ENCODE results near the gene ZSWIM3. TPM values are rescaled to one million over a fixed set of nuclear protein-coding genes. Genes with fewer than 3 reads are reported as not detected.

Gene ZSWIM3
- total and polyA plus RNA-seq, 2 of the 13 experiments (the other 11 are each of a cell fraction or from before 2014, with no cell fraction given) = 5.2 to 5.8 TPM

GRCh38 chr20:45863543-45864470 is 6.4 kb downstream of the ZSWIM3 start (continued):
- no peak for TF ChIP-seq ZNF776 (CRISPR knock-in tag; IDR thresholded peaks at IDR 0.05)
- 0 out of 2 replicates have a peak, but pooled peaks have one; percentile 49 for TF ChIP-seq KDM5A (IDR thresholded peaks at IDR 0.05; ENCODE audit: borderline replicate concordance, low read length)
- TF ChIP-seq ZSCAN29 (CRISPR knock-in tag; conservative IDR thresholded peaks at IDR 0.05) = no peak
- no peak for TF ChIP-seq NR2F1 (CRISPR knock-in tag; IDR thresholded peaks at IDR 0.05)
- peak; percentile 93 for TF ChIP-seq HNF4A (CRISPR knock-in tag; IDR thresholded peaks at IDR 0.05)
- TF ChIP-seq ZNF441 (CRISPR knock-in tag; IDR thresholded peaks at IDR 0.05; ENCODE audit: borderline replicate concordance) = 0 out of 2 replicates have a peak, but pooled peaks have one; percentile 73
- no peak for TF ChIP-seq WIZ (CRISPR knock-in tag; IDR thresholded peaks at IDR 0.05)
- TF ChIP-seq ARNT (IDR thresholded peaks at IDR 0.05) = no peak
- TF ChIP-seq ZZZ3 (CRISPR knock-in tag; IDR thresholded peaks at IDR 0.05; ENCODE audit: borderline replicate concordance) = no peak
- no peak; the same call in 1 of the 2 replicates for TF ChIP-seq RAD21 (CRISPR knock-in tag; IDR thresholded peaks at IDR 0.05)
- no peak for TF ChIP-seq ZNF687 (CRISPR knock-in tag; IDR thresholded peaks at IDR 0.05)
- TF ChIP-seq ZNF335 (CRISPR knock-in tag; IDR thresholded peaks at IDR 0.05) = no peak
- no peak for TF ChIP-seq KIAA2018 (CRISPR knock-in tag; IDR thresholded peaks at IDR 0.05; ENCODE audit: borderline replicate concordance)
- TF ChIP-seq MBD4 (IDR thresholded peaks at IDR 0.05; ENCODE audit: borderline replicate concordance, low read length) = no peak
- no peak for TF ChIP-seq TBL1XR1 (IDR thresholded peaks at IDR 0.05; ENCODE audit: borderline replicate concordance, low read length, partially characterized antibody)
- peak; percentile 56; the same call in 1 of the 2 replicates for TF ChIP-seq HOXA3 (CRISPR knock-in tag; IDR thresholded peaks at IDR 0.05)
- no peak for TF ChIP-seq ZFP36L2 (CRISPR knock-in tag; IDR thresholded peaks at IDR 0.05)

All from HepG2 (cell line).